Measurements from ENCODE around the gene RNASE13. TPM values are rescaled to one million over a fixed set of nuclear protein-coding genes. Genes with fewer than 3 reads are reported as not detected.

Gene RNASE13
- polyA plus RNA-seq (2012; ENCODE audit: low read depth, missing spikeins): not detected

GRCh38 chr14:21034707-21035106, at the start of gene RNASE13:
TSS of gene RNASE13 (minus strand) at chr14:21034807. CDS start at chr14:21034288, 519 bp downstream.
- no peak for DNase-seq (ENCODE audit: insufficient read length, low spot score)
- FAIRE-seq: no peak
- TF ChIP-seq POLR2AphosphoS5 (IDR thresholded peaks at IDR 0.05; ENCODE audit: low read depth, low read length) (no peak), TAF1 (IDR thresholded peaks at IDR 0.05; ENCODE audit: low read depth, low read length) (no peak), SPI1 (IDR thresholded peaks at IDR 0.05; ENCODE audit: low read depth, low read length) (no peak), POLR2A (IDR thresholded peaks at IDR 0.05; ENCODE audit: low read depth, low read length) (no peak), POU2F2 (IDR thresholded peaks at IDR 0.05; ENCODE audit: low read depth, low read length) (no peak), PAX5 (IDR thresholded peaks at IDR 0.05; ENCODE audit: insufficient read depth, low read length, severe bottlenecking) (no peak)

GRCh38 chr14:21084396-21084795, 49.8 kb upstream of the RNASE13 start:
- DNase-seq (ENCODE audit: insufficient read length, low spot score): no peak

GRCh38 chr14:21083565-21084325, 49.1 kb upstream of the RNASE13 start:
- no peak for FAIRE-seq
- no peak for TF ChIP-seq PAX5 (IDR thresholded peaks at IDR 0.05; ENCODE audit: insufficient read depth, low read length, severe bottlenecking)
- no peak for TF ChIP-seq POLR2AphosphoS5 (IDR thresholded peaks at IDR 0.05; ENCODE audit: low read depth, low read length)
- TF ChIP-seq POU2F2 (IDR thresholded peaks at IDR 0.05; ENCODE audit: low read depth, low read length): no peak
- TF ChIP-seq TAF1 (IDR thresholded peaks at IDR 0.05; ENCODE audit: low read depth, low read length): no peak
- no peak for TF ChIP-seq SPI1 (IDR thresholded peaks at IDR 0.05; ENCODE audit: low read depth, low read length)
- TF ChIP-seq POLR2A (IDR thresholded peaks at IDR 0.05; ENCODE audit: low read depth, low read length): no peak
- no peak for DNase-seq (ENCODE audit: insufficient read length, low spot score)

More at GRCh38 chr14:21084396-21084795, 49.8 kb upstream of the RNASE13 start:
- FAIRE-seq: no peak
- no peak for TF ChIP-seq SPI1 (IDR thresholded peaks at IDR 0.05; ENCODE audit: low read depth, low read length)
- no peak for TF ChIP-seq POLR2A (IDR thresholded peaks at IDR 0.05; ENCODE audit: low read depth, low read length)
- no peak for TF ChIP-seq TAF1 (IDR thresholded peaks at IDR 0.05; ENCODE audit: low read depth, low read length)
- TF ChIP-seq POLR2AphosphoS5 (IDR thresholded peaks at IDR 0.05; ENCODE audit: low read depth, low read length): no peak
- no peak for TF ChIP-seq POU2F2 (IDR thresholded peaks at IDR 0.05; ENCODE audit: low read depth, low read length)

- TF ChIP-seq POLR2AphosphoS5 (IDR thresholded peaks at IDR 0.05; ENCODE audit: low read depth, low read length): no peak
- no peak for TF ChIP-seq SPI1 (IDR thresholded peaks at IDR 0.05; ENCODE audit: low read depth, low read length)
- TF ChIP-seq POLR2A (IDR thresholded peaks at IDR 0.05; ENCODE audit: low read depth, low read length): no peak
- TF ChIP-seq TAF1 (IDR thresholded peaks at IDR 0.05; ENCODE audit: low read depth, low read length): no peak
- TF ChIP-seq PAX5 (IDR thresholded peaks at IDR 0.05; ENCODE audit: insufficient read depth, low read length, severe bottlenecking): no peak
- no peak for TF ChIP-seq POU2F2 (IDR thresholded peaks at IDR 0.05; ENCODE audit: low read depth, low read length)
- FAIRE-seq (no peak), DNase-seq (ENCODE audit: insufficient read length, low spot score) (no peak)
Observed at GRCh38 chr14:21081521-21082142, 47.0 kb upstream of the RNASE13 start.

- DNase-seq (ENCODE audit: insufficient read length, low spot score): no peak
- TF ChIP-seq POLR2A (IDR thresholded peaks at IDR 0.05; ENCODE audit: low read depth, low read length): no peak
- no peak for TF ChIP-seq SPI1 (IDR thresholded peaks at IDR 0.05; ENCODE audit: low read depth, low read length)
- no peak for TF ChIP-seq POU2F2 (IDR thresholded peaks at IDR 0.05; ENCODE audit: low read depth, low read length)
- no peak for TF ChIP-seq TAF1 (IDR thresholded peaks at IDR 0.05; ENCODE audit: low read depth, low read length)
- TF ChIP-seq POLR2AphosphoS5 (IDR thresholded peaks at IDR 0.05; ENCODE audit: low read depth, low read length): no peak
- TF ChIP-seq PAX5 (IDR thresholded peaks at IDR 0.05; ENCODE audit: insufficient read depth, low read length, severe bottlenecking): no peak
- no peak for FAIRE-seq
Observed at GRCh38 chr14:21078726-21079125, 44.1 kb upstream of the RNASE13 start.

- no peak for TF ChIP-seq SPI1 (IDR thresholded peaks at IDR 0.05; ENCODE audit: low read depth, low read length)
- TF ChIP-seq POLR2A (IDR thresholded peaks at IDR 0.05; ENCODE audit: low read depth, low read length): no peak
- TF ChIP-seq POLR2AphosphoS5 (IDR thresholded peaks at IDR 0.05; ENCODE audit: low read depth, low read length): no peak
- TF ChIP-seq TAF1 (IDR thresholded peaks at IDR 0.05; ENCODE audit: low read depth, low read length): no peak
- TF ChIP-seq POU2F2 (IDR thresholded peaks at IDR 0.05; ENCODE audit: low read depth, low read length): no peak
- TF ChIP-seq PAX5 (IDR thresholded peaks at IDR 0.05; ENCODE audit: insufficient read depth, low read length, severe bottlenecking): no peak
- FAIRE-seq (no peak), DNase-seq (ENCODE audit: insufficient read length, low spot score) (no peak)
Observed at GRCh38 chr14:21078287-21078686, 43.7 kb upstream of the RNASE13 start.

GRCh38 chr14:21077672-21078071, 43.1 kb upstream of the RNASE13 start:
- DNase-seq (ENCODE audit: insufficient read length, low spot score) (no peak), FAIRE-seq (no peak)
- TF ChIP-seq POLR2A (IDR thresholded peaks at IDR 0.05; ENCODE audit: low read depth, low read length) (no peak), POU2F2 (IDR thresholded peaks at IDR 0.05; ENCODE audit: low read depth, low read length) (no peak), PAX5 (IDR thresholded peaks at IDR 0.05; ENCODE audit: insufficient read depth, low read length, severe bottlenecking) (no peak), POLR2AphosphoS5 (IDR thresholded peaks at IDR 0.05; ENCODE audit: low read depth, low read length) (no peak), TAF1 (IDR thresholded peaks at IDR 0.05; ENCODE audit: low read depth, low read length) (no peak), SPI1 (IDR thresholded peaks at IDR 0.05; ENCODE audit: low read depth, low read length) (no peak)

GRCh38 chr14:21075719-21076437, 41.3 kb upstream of the RNASE13 start:
- no peak for TF ChIP-seq POLR2A (IDR thresholded peaks at IDR 0.05; ENCODE audit: low read depth, low read length)
- TF ChIP-seq POLR2AphosphoS5 (IDR thresholded peaks at IDR 0.05; ENCODE audit: low read depth, low read length): no peak
- TF ChIP-seq POU2F2 (IDR thresholded peaks at IDR 0.05; ENCODE audit: low read depth, low read length): no peak
- no peak for TF ChIP-seq PAX5 (IDR thresholded peaks at IDR 0.05; ENCODE audit: insufficient read depth, low read length, severe bottlenecking)
- no peak for TF ChIP-seq TAF1 (IDR thresholded peaks at IDR 0.05; ENCODE audit: low read depth, low read length)
- no peak for TF ChIP-seq SPI1 (IDR thresholded peaks at IDR 0.05; ENCODE audit: low read depth, low read length)
- no peak for FAIRE-seq
- no peak for DNase-seq (ENCODE audit: insufficient read length, low spot score)
